ENCODE results near the gene TINCR. TPM values are rescaled to one million over a fixed set of nuclear protein-coding genes. Genes with fewer than 3 reads are reported as not detected.

The TINCR gene
- total RNA-seq, 1 donor: 0.84 TPM

DNA sequence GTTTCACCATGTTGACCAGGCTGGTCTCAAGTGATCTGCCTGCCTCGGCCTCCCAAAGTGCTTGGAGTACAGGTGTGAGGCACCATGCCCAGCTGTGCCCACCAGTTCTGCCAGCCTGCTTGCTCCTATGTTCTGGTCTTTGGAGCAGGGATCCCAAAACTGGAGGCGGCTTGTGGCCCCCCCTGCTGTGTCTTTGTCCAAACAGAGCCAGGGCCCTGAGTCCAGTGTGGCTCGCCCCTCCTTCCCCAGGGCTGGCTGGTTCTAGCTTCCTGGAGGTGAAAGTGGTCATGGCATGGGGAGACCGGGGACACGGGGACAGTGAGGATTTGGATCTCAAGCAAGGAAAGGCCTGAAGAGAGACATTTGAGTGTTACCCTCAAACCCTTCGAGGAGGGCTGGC lies 11.5 kb upstream of the TINCR start:
- H3K9me3 ChIP-seq (ENCODE audit: low read depth, low read length): no peaks in the 10 kb centered on the region
- peaks cover 4% of the 10 kb centered on the region for H3K4me1 ChIP-seq (ENCODE audit: insufficient read depth, low read length)
- H3K27me3 ChIP-seq (ENCODE audit: insufficient read depth, low read length): no peaks in the 10 kb centered on the region
- no peak overlapping the region for H3K4me3 ChIP-seq (ENCODE audit: low read length)

DNA sequence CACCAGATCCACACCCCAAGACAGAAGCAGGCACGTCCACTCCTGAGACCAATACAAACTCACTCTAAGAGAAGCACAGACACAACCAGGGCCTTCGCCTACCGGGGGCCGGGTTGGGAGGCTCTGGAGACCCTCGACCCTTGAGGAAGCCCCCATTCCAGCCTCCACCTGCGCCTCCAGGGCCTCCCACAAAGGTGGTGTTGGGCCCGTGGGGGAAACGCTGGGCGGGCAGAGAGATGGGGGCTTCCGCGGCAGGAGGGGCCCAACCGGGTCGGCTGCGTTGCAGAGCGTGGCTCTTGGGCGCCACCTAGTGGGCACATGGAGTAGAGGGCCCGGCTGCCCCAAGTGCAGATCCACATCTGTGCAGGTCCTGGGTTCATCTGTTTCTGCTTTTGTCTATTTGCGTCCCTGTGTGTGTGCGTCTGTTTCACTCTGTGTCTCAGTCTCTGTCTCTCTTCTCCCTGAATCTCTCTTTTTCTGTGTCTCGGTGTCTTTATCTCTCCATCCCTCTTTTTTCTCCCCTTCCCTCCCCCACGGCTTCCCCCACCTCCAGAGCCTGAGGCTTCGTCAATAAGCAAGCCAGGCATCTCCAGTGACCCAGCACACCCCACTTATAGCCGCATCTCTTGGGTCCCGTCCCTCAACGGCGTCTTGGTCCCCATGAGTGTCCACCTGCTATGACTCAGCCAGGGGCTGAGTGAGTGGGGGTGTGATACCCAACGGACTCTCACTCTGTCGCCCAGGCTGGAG lies 10.5 kb upstream of the TINCR start:
- H3K4me1 ChIP-seq (ENCODE audit: insufficient read depth, low read length): peaks cover 4% of the 10 kb centered on the region
- H3K27me3 ChIP-seq (ENCODE audit: insufficient read depth, low read length): no peaks in the 10 kb centered on the region
- H3K9me3 ChIP-seq (ENCODE audit: low read depth, low read length): no peaks in the 10 kb centered on the region
- no peak overlapping the region for H3K4me3 ChIP-seq (ENCODE audit: low read length)

DNA sequence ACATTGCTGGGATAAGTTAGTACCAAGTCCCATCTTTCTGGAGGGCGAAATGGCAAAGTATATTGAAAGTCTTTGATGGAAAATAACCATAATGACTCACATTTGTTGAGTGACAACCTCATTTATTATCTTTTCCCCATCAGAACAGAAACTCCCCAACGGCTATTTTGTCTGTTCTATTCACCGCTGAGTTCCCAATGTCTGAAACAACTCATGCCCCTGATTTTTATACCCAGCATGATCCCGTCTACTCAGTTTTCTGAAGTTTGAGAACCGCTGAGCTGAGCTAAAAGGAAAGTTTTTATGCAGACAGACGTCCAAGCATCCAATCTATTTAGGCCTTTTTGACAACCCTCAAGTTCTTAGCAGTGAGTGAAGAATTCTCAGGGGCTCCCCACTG lies 7.8 kb upstream of the TINCR start:
- peaks cover 4% of the 10 kb centered on the region for H3K4me1 ChIP-seq (ENCODE audit: insufficient read depth, low read length)
- H3K9me3 ChIP-seq (ENCODE audit: low read depth, low read length): no peaks in the 10 kb centered on the region
- no peaks in the 10 kb centered on the region for H3K27me3 ChIP-seq (ENCODE audit: insufficient read depth, low read length)
- H3K4me3 ChIP-seq (ENCODE audit: low read length): no peak overlapping the region

DNA sequence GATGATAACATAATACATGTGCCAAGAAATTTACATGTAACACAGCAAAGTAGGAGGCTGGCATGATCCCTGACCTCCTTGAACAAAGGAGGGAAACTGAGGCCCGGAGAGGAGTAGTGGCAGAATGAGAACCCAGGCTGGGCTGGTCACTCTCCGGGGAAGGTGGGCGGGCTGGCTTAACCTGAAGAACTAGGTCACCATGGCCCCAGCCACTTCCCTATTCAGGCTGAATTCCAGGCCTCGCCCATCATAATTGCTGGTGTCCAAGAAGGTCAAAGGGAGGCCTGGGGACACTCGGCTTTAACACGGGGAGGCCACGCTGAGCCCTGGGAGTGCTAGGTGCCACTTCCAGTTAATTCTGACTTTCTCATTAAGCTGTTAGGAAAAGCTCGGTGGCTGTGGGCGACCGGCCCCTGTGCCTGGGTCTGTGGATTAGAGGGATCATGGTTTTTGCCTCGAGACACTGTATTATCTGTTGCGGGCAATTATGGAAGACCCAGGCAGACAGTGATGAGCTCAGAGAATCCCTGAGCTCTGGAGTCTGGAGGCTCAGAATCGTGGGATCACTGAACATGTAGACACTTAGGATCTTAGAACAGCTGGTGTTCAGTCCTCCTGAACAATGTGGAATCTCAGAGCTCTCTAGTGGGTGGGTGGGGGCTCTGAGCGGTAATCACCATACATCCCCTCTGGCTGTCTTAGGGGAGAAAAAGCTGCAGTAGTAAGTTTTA lies 5.0 kb upstream of the TINCR start:
- Histone ChIP-seq H3K27me3 (ENCODE audit: insufficient read depth, low read length) (peaks cover 6% of the 10 kb centered on the region), H3K9me3 (ENCODE audit: low read depth, low read length) (no peaks in the 10 kb centered on the region), H3K4me1 (ENCODE audit: insufficient read depth, low read length) (no peaks in the 10 kb centered on the region), H3K4me3 (ENCODE audit: low read length) (no peak overlapping the region)

DNA sequence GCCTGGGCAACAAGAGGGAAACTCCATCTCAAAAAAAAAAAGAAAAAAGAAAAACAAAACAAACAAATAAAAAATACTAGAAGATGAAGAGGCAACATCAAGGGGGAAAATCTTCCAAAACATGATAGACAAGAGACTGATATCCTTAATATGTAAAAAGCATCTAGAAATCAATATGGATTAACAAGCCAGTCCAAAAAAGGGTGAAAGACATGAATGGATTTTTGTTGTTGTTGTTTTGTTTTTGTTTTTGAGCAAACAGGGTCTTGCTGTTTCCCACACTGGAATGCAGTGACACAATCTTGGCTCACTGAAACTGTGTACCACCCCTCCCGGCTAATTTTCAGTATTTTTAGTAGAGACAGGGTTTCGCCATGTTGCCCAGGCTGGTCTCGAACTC lies 4.0 kb upstream of the TINCR start:
- no peaks in the 10 kb centered on the region for H3K9me3 ChIP-seq (ENCODE audit: low read depth, low read length)
- H3K27me3 ChIP-seq (ENCODE audit: insufficient read depth, low read length): peaks cover 10% of the 10 kb centered on the region
- no peak overlapping the region for H3K4me3 ChIP-seq (ENCODE audit: low read length)
- no peaks in the 10 kb centered on the region for H3K4me1 ChIP-seq (ENCODE audit: insufficient read depth, low read length)

DNA sequence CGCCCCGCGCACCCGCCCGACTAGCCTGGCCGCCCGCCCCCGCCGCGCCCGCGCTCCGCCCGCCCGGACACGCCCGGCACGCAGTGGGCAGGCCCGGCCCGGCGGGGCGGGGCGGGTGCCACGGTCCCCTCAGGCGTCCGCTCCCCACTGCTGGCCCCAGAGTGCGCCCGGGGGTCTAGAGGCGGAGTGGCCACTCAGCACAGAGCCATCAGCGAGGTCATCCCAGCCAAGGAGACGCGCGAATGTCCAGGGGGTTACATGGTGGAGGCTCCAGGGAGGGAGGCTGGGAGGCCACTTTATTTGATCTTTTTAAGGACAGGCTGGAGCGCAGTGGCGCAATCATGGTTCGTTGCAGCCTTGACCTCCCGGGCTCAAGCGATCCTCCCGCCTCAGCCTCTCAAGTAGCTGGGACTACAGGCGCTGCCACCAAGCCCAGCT lies 236 bp upstream of the TINCR start:
- Histone ChIP-seq H3K4me1 (ENCODE audit: insufficient read depth, low read length) (no peaks in the 10 kb centered on the region), H3K27me3 (ENCODE audit: insufficient read depth, low read length) (peaks cover 20% of the 10 kb centered on the region), H3K9me3 (ENCODE audit: low read depth, low read length) (no peaks in the 10 kb centered on the region), H3K4me3 (ENCODE audit: low read length) (no peak overlapping the region)

DNA sequence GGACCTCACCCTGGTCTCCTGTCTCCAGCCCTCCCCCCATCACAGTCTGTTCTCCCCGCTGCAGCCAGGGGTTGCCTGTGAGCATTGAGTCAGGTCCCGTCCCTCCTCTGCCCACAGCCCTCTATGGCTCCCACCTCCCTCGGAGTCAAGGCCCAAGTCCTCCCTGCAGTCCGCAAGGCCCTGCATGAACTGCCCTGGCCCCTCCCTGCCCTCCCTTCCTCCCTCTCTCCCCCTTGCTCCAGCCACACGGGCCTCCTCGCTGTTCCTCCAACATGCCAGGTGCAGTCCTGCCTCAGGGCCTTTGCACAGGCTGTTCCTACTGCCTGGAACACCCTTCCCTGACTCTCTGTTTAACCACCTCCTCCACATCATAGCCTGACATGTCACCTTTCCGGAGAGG lies 2.8 kb downstream of the TINCR start:
- no peaks in the 10 kb centered on the region for H3K4me1 ChIP-seq (ENCODE audit: insufficient read depth, low read length)
- H3K4me3 ChIP-seq (ENCODE audit: low read length): no peak overlapping the region
- peaks cover 4% of the 10 kb centered on the region for H3K9me3 ChIP-seq (ENCODE audit: low read depth, low read length)

DNA sequence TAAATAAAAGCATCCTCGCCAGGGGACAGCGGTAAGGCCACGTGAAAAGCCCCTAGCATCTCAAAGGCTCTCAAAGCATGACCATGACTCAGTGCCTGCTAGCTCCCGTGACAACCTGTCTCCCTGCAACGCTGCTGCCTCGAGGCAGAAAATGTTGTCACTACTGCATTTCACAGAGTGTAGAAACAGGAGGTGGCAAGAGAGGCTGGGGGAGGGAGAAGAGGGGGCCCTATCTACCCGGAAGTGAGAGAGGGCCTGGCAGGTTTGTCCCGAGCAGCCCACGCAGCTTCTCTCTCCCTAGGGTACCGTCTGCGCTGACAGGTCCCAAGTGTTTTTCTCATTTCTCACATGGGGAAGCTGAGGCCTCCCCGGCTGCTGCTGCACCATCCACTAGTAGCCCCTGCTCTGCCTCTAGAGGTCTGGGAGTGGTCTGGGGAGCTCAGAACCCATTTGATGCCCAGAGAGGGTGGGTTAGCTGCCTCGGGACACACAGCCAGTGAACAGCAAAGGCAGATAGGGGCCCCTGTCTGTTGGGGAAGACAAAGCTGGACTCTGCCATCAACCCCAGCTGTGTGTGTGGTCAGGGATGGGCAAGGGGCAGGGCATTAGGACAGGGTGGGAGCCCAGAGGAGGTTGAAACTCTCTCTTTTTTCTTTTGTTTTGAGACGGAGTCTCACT lies 3.7 kb downstream of the TINCR start:
- peaks cover 4% of the 10 kb centered on the region for H3K9me3 ChIP-seq (ENCODE audit: low read depth, low read length)
- H3K27me3 ChIP-seq (ENCODE audit: insufficient read depth, low read length): peaks cover 22% of the 10 kb centered on the region
- H3K4me3 ChIP-seq (ENCODE audit: low read length): no peak overlapping the region
- no peaks in the 10 kb centered on the region for H3K4me1 ChIP-seq (ENCODE audit: insufficient read depth, low read length)

More for the DNA sequence above, 2.8 kb downstream of the TINCR start:
- H3K27me3 ChIP-seq (ENCODE audit: insufficient read depth, low read length): peaks cover 22% of the 10 kb centered on the region

DNA sequence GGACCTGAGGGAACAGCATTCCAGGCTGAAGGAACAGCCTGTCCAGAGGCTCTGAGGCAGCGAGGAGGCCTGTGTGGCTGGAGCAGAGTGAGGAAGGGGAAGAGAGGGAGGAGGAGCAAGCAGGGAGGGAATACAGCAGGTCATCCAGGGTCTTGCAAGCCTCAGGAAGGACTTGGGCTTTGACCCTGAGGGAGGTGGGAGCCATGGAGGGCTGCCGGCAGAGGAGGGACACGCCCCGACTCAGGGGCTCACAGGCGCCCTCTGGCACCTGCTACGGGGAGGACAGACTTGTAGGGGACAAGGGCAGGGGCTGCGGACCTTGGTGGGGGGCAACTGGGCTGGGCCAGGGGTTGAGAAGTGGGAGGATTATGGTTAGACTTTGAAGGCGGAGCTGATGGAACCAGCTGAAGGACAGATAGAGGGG lies 4.7 kb downstream of the TINCR start:
- Histone ChIP-seq H3K9me3 (ENCODE audit: low read depth, low read length) (peaks cover 4% of the 10 kb centered on the region), H3K27me3 (ENCODE audit: insufficient read depth, low read length) (peaks cover 17% of the 10 kb centered on the region)

DNA sequence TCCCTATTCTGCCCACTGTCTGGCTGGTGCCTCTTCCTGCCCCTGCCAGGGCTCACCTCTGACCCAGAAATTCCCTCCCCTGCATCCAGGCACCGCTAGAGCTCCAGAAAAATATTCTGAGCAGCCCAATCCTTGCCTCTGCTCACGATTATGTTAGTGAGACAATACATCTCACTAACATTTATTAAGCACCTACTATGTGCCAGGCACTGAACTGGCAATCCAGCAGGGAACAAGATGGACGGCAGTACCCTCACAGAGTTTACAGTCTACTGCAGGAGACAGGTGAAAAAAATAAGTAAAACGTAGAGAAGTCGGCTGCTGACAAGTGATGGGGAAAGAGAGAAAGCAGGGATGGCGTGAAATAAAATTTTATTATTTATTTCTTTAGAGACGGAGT lies 5.5 kb downstream of the TINCR start:
- no peaks in the 10 kb centered on the region for H3K4me1 ChIP-seq (ENCODE audit: insufficient read depth, low read length)
- H3K27me3 ChIP-seq (ENCODE audit: insufficient read depth, low read length): peaks cover 16% of the 10 kb centered on the region
- peaks cover 4% of the 10 kb centered on the region for H3K9me3 ChIP-seq (ENCODE audit: low read depth, low read length)
- no peak overlapping the region for H3K4me3 ChIP-seq (ENCODE audit: low read length)

More for the DNA sequence above, 4.7 kb downstream of the TINCR start:
- no peak overlapping the region for H3K4me3 ChIP-seq (ENCODE audit: low read length)
- no peaks in the 10 kb centered on the region for H3K4me1 ChIP-seq (ENCODE audit: insufficient read depth, low read length)

DNA sequence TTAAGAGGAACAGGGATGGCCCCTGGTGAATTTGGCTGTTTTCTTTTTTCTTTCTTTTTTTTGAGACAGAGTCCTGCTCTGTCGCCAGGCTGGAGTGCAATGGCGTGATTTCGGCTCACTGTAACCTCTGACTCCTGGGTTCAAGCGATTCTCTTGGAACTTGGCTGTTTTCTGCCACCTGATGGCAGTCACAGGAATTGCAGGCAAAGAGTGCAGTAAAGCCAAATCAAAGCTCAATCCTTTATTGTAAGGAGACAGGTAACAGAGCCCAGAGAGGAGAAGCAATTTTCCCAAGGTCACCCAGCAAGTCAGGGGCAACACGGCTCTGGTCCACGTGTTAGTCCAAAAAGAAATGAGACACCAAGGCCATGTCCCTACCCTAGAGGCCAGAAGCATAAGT lies 6.2 kb downstream of the TINCR start:
- Histone ChIP-seq H3K4me1 (ENCODE audit: insufficient read depth, low read length) (no peaks in the 10 kb centered on the region), H3K4me3 (ENCODE audit: low read length) (no peak overlapping the region), H3K9me3 (ENCODE audit: low read depth, low read length) (peaks cover 4% of the 10 kb centered on the region), H3K27me3 (ENCODE audit: insufficient read depth, low read length) (peaks cover 9% of the 10 kb centered on the region)

DNA sequence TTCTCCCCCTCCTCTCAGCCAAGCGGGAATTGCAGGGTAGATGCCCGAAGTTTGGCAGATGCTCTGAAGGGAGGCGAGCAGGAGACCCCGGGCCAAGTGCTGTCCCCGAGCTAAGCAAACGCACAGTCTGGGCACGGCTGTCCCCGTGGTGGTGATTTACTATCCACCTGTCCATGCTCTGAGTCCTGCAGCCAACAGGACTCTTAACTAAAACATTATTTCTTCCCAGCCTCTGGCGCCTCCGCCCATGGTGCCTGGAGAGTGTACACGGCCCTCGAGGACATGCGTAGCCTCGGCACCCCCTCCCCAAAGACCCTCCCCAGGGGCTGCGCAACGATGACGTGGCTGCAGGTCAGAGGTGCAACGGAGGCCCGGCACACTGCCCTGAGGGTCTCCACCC lies 7.6 kb downstream of the TINCR start:
- H3K9me3 ChIP-seq (ENCODE audit: low read depth, low read length): peaks cover 4% of the 10 kb centered on the region
- H3K4me3 ChIP-seq (ENCODE audit: low read length): no peak overlapping the region
- peaks cover 2% of the 10 kb centered on the region for H3K27me3 ChIP-seq (ENCODE audit: insufficient read depth, low read length)
- no peaks in the 10 kb centered on the region for H3K4me1 ChIP-seq (ENCODE audit: insufficient read depth, low read length)

DNA sequence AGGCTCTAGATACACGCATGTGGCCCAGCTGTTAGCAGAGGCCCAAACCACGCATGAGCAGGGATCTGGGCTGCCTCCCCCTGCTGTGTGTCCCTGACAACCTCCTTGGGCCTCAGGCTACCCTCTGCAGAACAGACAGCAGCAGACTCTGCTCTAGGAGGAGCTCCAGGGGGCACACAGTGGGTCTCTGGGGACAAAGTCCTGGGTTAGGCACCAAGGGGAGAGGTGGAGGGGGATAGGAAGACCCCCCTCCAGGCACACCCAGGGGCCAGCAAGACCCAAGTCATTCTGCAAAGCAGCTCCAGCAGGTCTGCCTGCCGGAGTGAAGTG lies 8.0 kb downstream of the TINCR start:
- Histone ChIP-seq H3K9me3 (ENCODE audit: low read depth, low read length) (peaks cover 4% of the 10 kb centered on the region), H3K4me1 (ENCODE audit: insufficient read depth, low read length) (no peaks in the 10 kb centered on the region), H3K4me3 (ENCODE audit: low read length) (no peak overlapping the region), H3K27me3 (ENCODE audit: insufficient read depth, low read length) (peaks cover 2% of the 10 kb centered on the region)

DNA sequence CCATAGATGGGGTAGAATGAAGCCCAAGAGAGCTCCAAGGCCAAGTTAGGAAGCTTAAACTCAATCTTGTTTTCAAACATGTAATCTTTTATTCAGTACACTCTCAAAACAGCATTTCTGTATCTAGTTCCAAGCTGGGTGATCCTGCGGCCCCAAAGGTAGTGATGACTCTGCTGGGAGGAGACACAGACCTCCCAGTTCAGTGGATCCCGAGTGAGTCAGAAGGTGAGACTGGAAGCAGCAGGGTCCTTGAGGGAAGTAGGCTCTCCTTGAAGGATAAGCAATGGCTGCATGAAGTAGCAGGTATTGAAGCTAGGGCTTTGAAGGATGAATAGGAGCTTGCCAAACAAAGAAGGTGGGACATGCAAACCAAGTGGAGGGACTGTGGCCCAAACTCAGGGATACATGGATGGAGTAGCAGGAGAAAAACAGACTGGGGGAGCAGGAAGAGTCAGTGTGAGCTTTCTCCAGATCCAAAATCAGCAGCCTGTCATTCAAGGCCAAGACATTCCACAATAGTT lies 9.6 kb downstream of the TINCR start:
- H3K27me3 ChIP-seq (ENCODE audit: insufficient read depth, low read length): peaks cover 2% of the 10 kb centered on the region
- no peak overlapping the region for H3K4me3 ChIP-seq (ENCODE audit: low read length)
- peaks cover 4% of the 10 kb centered on the region for H3K9me3 ChIP-seq (ENCODE audit: low read depth, low read length)
- no peaks in the 10 kb centered on the region for H3K4me1 ChIP-seq (ENCODE audit: insufficient read depth, low read length)

DNA sequence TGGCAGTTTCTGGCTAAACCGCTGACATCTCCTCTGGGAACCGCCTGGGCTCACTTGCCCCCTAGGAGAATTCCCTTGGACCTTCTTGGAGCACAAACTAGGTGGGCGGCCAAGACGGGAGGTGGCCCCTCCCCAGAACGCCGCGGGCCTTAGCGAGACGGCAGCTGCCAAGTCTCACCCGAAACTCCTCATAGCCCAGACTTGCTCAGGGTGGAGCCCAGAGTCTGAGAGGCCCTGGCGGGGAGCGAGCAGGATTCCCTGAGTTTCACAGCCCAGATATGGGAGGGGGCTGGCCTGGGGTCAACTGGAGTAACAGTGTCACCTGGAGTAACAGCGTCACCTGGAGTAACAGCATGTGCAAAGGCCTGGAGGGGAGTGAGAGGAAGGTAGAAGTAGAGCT lies 10.1 kb downstream of the TINCR start:
- H3K4me1 ChIP-seq (ENCODE audit: insufficient read depth, low read length): no peaks in the 10 kb centered on the region
- peaks cover 4% of the 10 kb centered on the region for H3K9me3 ChIP-seq (ENCODE audit: low read depth, low read length)
- H3K27me3 ChIP-seq (ENCODE audit: insufficient read depth, low read length): peaks cover 2% of the 10 kb centered on the region
- no peak overlapping the region for H3K4me3 ChIP-seq (ENCODE audit: low read length)
